ENCODE results near the gene MAML2. TPM values are rescaled to one million over a fixed set of nuclear protein-coding genes. Genes with fewer than 3 reads are reported as not detected.

MAML2 gene
- total and polyA plus RNA-seq, 4 donors: 3.8 to 41.8 (median 13.7) TPM

DNA sequence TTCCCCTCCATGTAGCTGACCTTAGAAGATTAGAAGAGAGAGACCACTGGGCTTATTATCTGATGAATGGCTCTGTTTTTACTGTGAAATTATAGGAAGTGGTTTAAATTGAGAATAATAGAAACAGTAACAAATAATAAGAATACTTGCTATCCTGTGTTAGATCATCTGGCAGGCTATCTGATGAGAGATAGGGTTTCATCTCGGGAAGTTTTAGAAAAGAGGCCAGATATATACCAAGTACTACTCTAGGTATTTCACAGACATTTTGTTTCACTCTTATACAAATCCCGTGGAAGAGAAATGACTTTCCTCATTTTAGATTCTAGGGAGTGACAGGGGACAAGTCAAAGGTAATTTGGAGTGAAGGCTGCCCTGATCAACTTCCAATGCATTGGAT is 198.4 kb downstream of the MAML2 start:
- H3K27me3 ChIP-seq (ENCODE audit: control insufficient read depth in 3 of 3, insufficient read depth in 3 of 3, low read length in 2 of 3): no peaks in the 10 kb centered on the region
- H3K36me3 ChIP-seq (ENCODE audit: control insufficient read depth in 4 of 4, insufficient read depth in 4 of 4, low read length in 4 of 4): peaks cover 0 to 6% (median 0%) of the 10 kb centered on the region in 4 donors
- 78 to 80% methylated on average over 2 of the region's 2 CpGs for WGBS, 2 donors
- no peak overlapping the region for H3K27ac ChIP-seq (ENCODE audit: low read depth in 1 of 2, low read length in 1 of 2)
- peak overlapping the region in 1 of 2 donors; percentile 17 for H3K9ac ChIP-seq (ENCODE audit: insufficient read depth in 1 of 2, low read length in 2 of 2)
- H3K4me1 ChIP-seq (ENCODE audit: control insufficient read depth in 5 of 5, insufficient read depth in 5 of 5, low read length in 5 of 5): peaks cover 0 to 40% (median 10%) of the 10 kb centered on the region in 5 donors
- DNase-seq (no peak), ATAC-seq (ENCODE audit: insufficient read depth, low FRiP score) (no peak)
- H3K9me3 ChIP-seq (ENCODE audit: control insufficient read depth in 4 of 4, insufficient read depth in 3 of 4, low read length in 3 of 4): no peaks in the 10 kb centered on the region
- no peak for TF ChIP-seq CTCF (IDR thresholded peaks at IDR 0.05; ENCODE audit: control extremely low read depth, extremely low read depth)
- no peak overlapping the region for H3K4me3 ChIP-seq

- no peaks in the 10 kb centered on the region for H3K27me3 ChIP-seq (ENCODE audit: control insufficient read depth in 3 of 3, insufficient read depth in 3 of 3, low read length in 2 of 3)
- H3K4me3 ChIP-seq: no peak overlapping the region
- H3K36me3 ChIP-seq (ENCODE audit: control insufficient read depth in 4 of 4, insufficient read depth in 4 of 4, low read length in 4 of 4): peaks cover 0 to 6% (median 0%) of the 10 kb centered on the region in 4 donors
- no peak for ATAC-seq (ENCODE audit: insufficient read depth, low FRiP score)
- peak; percentile 31 to 94 (median 91) for DNase-seq
- H3K9me3 ChIP-seq (ENCODE audit: control insufficient read depth in 4 of 4, insufficient read depth in 3 of 4, low read length in 3 of 4): no peaks in the 10 kb centered on the region
- peaks cover 0 to 41% (median 10%) of the 10 kb centered on the region in 5 donors for H3K4me1 ChIP-seq (ENCODE audit: control insufficient read depth in 5 of 5, insufficient read depth in 5 of 5, low read length in 5 of 5)
- 66 to 69% methylated on average over 5 of the region's 5 CpGs for WGBS, 2 donors
- peak overlapping the region in 1 of 2 donors; percentile 40 for H3K9ac ChIP-seq (ENCODE audit: insufficient read depth in 1 of 2, low read length in 2 of 2)
- no peak for TF ChIP-seq CTCF (IDR thresholded peaks at IDR 0.05; ENCODE audit: control extremely low read depth, extremely low read depth)
- peak overlapping the region in 1 of 2 donors; percentile 33 for H3K27ac ChIP-seq (ENCODE audit: low read depth in 1 of 2, low read length in 1 of 2)
Observed at GRCh38 chr11:96143041-96143521, 199.9 kb downstream of the MAML2 start.

DNA sequence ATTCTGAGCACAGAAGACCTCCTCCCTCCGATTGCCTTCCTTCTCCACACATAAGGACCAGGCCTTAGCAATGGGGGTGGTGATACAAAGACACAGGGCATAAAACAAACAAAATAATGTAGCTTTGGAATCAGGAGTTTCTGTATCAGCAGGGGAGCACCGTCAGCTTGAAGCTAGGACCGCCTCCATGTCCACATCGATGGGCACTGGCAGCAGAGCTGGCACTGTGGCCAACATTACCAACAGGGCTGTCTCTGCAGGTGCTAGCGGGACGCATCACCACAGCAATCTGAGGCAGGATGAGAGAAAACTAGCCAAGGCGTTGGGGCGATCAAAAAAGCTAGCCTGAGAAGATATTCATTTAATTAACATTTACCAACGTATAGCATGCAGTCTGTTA is 201.4 kb downstream of the MAML2 start:
- no peak overlapping the region for H3K9ac ChIP-seq (ENCODE audit: insufficient read depth in 1 of 2, low read length in 2 of 2)
- ATAC-seq (ENCODE audit: insufficient read depth, low FRiP score): no peak
- no peak overlapping the region for H3K4me3 ChIP-seq
- no peaks in the 10 kb centered on the region for H3K9me3 ChIP-seq (ENCODE audit: control insufficient read depth in 4 of 4, insufficient read depth in 3 of 4, low read length in 3 of 4)
- peaks cover 0 to 6% (median 0%) of the 10 kb centered on the region in 4 donors for H3K36me3 ChIP-seq (ENCODE audit: control insufficient read depth in 4 of 4, insufficient read depth in 4 of 4, low read length in 4 of 4)
- no peak for TF ChIP-seq CTCF (IDR thresholded peaks at IDR 0.05; ENCODE audit: control extremely low read depth, extremely low read depth)
- peaks cover 0 to 44% (median 10%) of the 10 kb centered on the region in 5 donors for H3K4me1 ChIP-seq (ENCODE audit: control insufficient read depth in 5 of 5, insufficient read depth in 5 of 5, low read length in 5 of 5)
- DNase-seq: no peak
- no peaks in the 10 kb centered on the region for H3K27me3 ChIP-seq (ENCODE audit: control insufficient read depth in 3 of 3, insufficient read depth in 3 of 3, low read length in 2 of 3)
- H3K27ac ChIP-seq (ENCODE audit: low read depth in 1 of 2, low read length in 1 of 2): no peak overlapping the region
- WGBS, 2 donors: 96 to 99% methylated on average over 9 of the region's 9 CpGs

DNA sequence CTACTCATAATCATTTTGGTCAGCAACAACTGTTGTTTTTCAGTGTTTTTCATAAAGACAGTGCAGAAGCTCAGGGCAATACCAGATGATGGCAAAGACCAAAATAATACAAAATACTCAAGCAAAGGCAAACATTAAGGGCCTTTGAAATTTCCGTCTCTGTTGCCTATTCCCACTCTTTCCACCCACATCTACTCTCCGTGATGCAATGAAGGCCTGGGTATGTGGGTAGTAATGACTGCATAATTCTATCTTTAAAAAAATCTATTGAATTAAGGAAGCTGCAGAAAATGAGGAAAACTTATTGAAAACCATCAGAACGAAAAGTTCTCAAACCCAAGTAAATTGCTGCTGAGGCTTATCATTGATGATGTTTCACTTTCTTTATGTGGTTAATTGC is 203.3 kb downstream of the MAML2 start:
- H3K27ac ChIP-seq (ENCODE audit: low read depth in 1 of 2, low read length in 1 of 2): no peak overlapping the region
- ATAC-seq (ENCODE audit: insufficient read depth, low FRiP score) (no peak), DNase-seq (no peak)
- no peak overlapping the region for H3K9ac ChIP-seq (ENCODE audit: insufficient read depth in 1 of 2, low read length in 2 of 2)
- H3K36me3 ChIP-seq (ENCODE audit: control insufficient read depth in 4 of 4, insufficient read depth in 4 of 4, low read length in 4 of 4): peaks cover 0 to 6% (median 0%) of the 10 kb centered on the region in 4 donors
- TF ChIP-seq CTCF (IDR thresholded peaks at IDR 0.05; ENCODE audit: control extremely low read depth, extremely low read depth): no peak
- no peaks in the 10 kb centered on the region for H3K27me3 ChIP-seq (ENCODE audit: control insufficient read depth in 3 of 3, insufficient read depth in 3 of 3, low read length in 2 of 3)
- no peaks in the 10 kb centered on the region for H3K9me3 ChIP-seq (ENCODE audit: control insufficient read depth in 4 of 4, insufficient read depth in 3 of 4, low read length in 3 of 4)
- H3K4me1 ChIP-seq (ENCODE audit: control insufficient read depth in 5 of 5, insufficient read depth in 5 of 5, low read length in 5 of 5): peaks cover 0 to 43% (median 10%) of the 10 kb centered on the region in 5 donors
- WGBS, 2 donors: 82 to 90% methylated on average over 3 of the region's 3 CpGs
- H3K4me3 ChIP-seq: no peak overlapping the region
